HEK293 (cell line): Measurements from ENCODE around the gene CXorf49.
A peak's percentile ranks its signal among the peaks of the same experiment; 100 is the strongest.

ENCODE experiments used
- CTCF ChIA-PET: fragments of 350-600 bp; formaldehyde crosslinking; extraction: SDS; loops from one replicate; lab custom pipeline; 2021; ENCODE audit warnings: antibody characterized with exemption; lab: Yijun Ruan, JAX
- POLR2A ChIA-PET: fragments of 300-600 bp; formaldehyde crosslinking; extraction: SDS; loops from one replicate; lab custom pipeline; 2020; ENCODE audit warnings: antibody characterized with exemption, inconsistent platforms; lab: Yijun Ruan, JAX
- H3K27ac ChIP-seq: fragments of 200-500 bp; sonication (Bioruptor generic); 2 replicates; pipeline ENCODE4 v1.5.1; 2014; ENCODE audit warnings: low read depth, low read length, control low read depth, inconsistent platforms; ENCODE audit errors: extremely low read depth
- H3K36me3 ChIP-seq, 2 experiments: fragments of 200-500 bp in 1 of 2; sonication (Bioruptor generic) in 1 of 2; 1 replicate in 1 of 2; 2 replicates in 1 of 2; pipeline ENCODE4 v1.5.1; 2014 to 2017; ENCODE audit warnings: inconsistent platforms in 2 of 2, low read length in 2 of 2; ENCODE audit not compliant: control insufficient read depth in 2 of 2, insufficient read depth in 1 of 2
- H3K4me1 ChIP-seq: fragments of 200-500 bp; sonication (Bioruptor generic); 2 replicates; pipeline ENCODE4 v1.5.1; 2014; ENCODE audit warnings: mild to moderate bottlenecking, low read length, inconsistent platforms; ENCODE audit not compliant: control insufficient read depth, insufficient read depth
- H3K4me3 ChIP-seq: 2 replicates; pipeline ENCODE4 v1.5.1; 2011; ENCODE audit warnings: low read depth, mild to moderate bottlenecking, control low read depth, low read length, moderate library complexity
- H3K9me3 ChIP-seq: fragments of 200-500 bp; sonication (Bioruptor generic); 2 replicates; pipeline ENCODE4 v1.5.1; 2014; ENCODE audit warnings: low read depth, low read length, inconsistent platforms; ENCODE audit not compliant: control insufficient read depth, insufficient read depth
- GLIS1 ChIP-seq: fragments of 450-650 bp; formaldehyde crosslinking; IDR thresholded peaks from 2 replicates; pipeline ENCODE4 v1.5.1; 2016; ENCODE audit warnings: missing biosample characterization, missing genetic modification characterization
- IKZF3 ChIP-seq: fragments of 450-650 bp; IDR thresholded peaks from 2 replicates; pipeline ENCODE4 v1.5.0; 2018; ENCODE audit warnings: missing biosample characterization, mild to moderate bottlenecking, missing genetic modification characterization, moderate library complexity
- OSR2 ChIP-seq: fragments of 450-650 bp; formaldehyde crosslinking; IDR thresholded peaks from 2 replicates; pipeline ENCODE4 v1.5.1; 2016; ENCODE audit warnings: missing biosample characterization, missing genetic modification characterization
- PBX3 ChIP-seq: sonication (generic); formaldehyde crosslinking; IDR thresholded peaks from 2 replicates; pipeline ENCODE4 v1.8.1; 2022; ENCODE audit warnings: mild to moderate bottlenecking, moderate library complexity, missing genetic modification reagents
- TCF7L2 ChIP-seq: IDR thresholded peaks from 2 replicates; pipeline ENCODE4 v1.6.1; 2011; ENCODE audit warnings: low read depth, mild to moderate bottlenecking, inconsistent platforms, low read length, moderate library complexity, borderline replicate concordance
- YY1 ChIP-seq: fragments of 450-650 bp; formaldehyde crosslinking; IDR thresholded peaks from 2 replicates; pipeline ENCODE4 v1.5.1; 2018; ENCODE audit warnings: missing biosample characterization, missing genetic modification characterization
- ZBTB49 ChIP-seq: fragments of 450-650 bp; formaldehyde crosslinking; IDR thresholded peaks from 2 replicates; pipeline ENCODE4 v1.5.1; 2016; ENCODE audit warnings: missing biosample characterization, missing genetic modification characterization, low read depth
- ZNF114 ChIP-seq: fragments of 450-650 bp; formaldehyde crosslinking; IDR thresholded peaks from 2 replicates; pipeline ENCODE4 v1.5.0; 2017; ENCODE audit warnings: missing biosample characterization, missing genetic modification characterization
- ZNF2 ChIP-seq: fragments of 450-650 bp; formaldehyde crosslinking; IDR thresholded peaks from 2 replicates; pipeline ENCODE4 v1.5.1; 2016; ENCODE audit warnings: missing biosample characterization, missing genetic modification characterization
- ZNF449 ChIP-seq: fragments of 450-650 bp; formaldehyde crosslinking; IDR thresholded peaks from 2 replicates; pipeline ENCODE4 v1.5.1; 2017; ENCODE audit warnings: missing biosample characterization, mild to moderate bottlenecking, missing genetic modification characterization, moderate library complexity
- ZNF596 ChIP-seq: fragments of 450-650 bp; IDR thresholded peaks from 2 replicates; pipeline ENCODE4 v1.5.0; 2018; ENCODE audit warnings: missing biosample characterization, mild to moderate bottlenecking, missing genetic modification characterization, moderate library complexity
- ZNF600 ChIP-seq: fragments of 450-650 bp; formaldehyde crosslinking; IDR thresholded peaks from 2 replicates; pipeline ENCODE4 v1.5.1; 2016; ENCODE audit warnings: missing biosample characterization, missing genetic modification characterization
- ZNF830 ChIP-seq: fragments of 450-650 bp; IDR thresholded peaks from 2 replicates; pipeline ENCODE4 v1.5.0; 2018; ENCODE audit warnings: missing biosample characterization, missing genetic modification characterization, low read depth, mild to moderate bottlenecking, moderate library complexity
- ZSCAN4 ChIP-seq: fragments of 450-650 bp; formaldehyde crosslinking; IDR thresholded peaks from 2 replicates; pipeline ENCODE4 v1.5.1; 2017; ENCODE audit warnings: missing biosample characterization, missing genetic modification characterization
- TF ChIP-seq, protein P1 (sequence below): fragments of 450-650 bp; formaldehyde crosslinking; IDR thresholded peaks from 2 replicates; pipeline ENCODE4 v1.5.1; 2016; ENCODE audit warnings: missing biosample characterization, missing genetic modification characterization, borderline replicate concordance

CXorf49 gene

DNA sequence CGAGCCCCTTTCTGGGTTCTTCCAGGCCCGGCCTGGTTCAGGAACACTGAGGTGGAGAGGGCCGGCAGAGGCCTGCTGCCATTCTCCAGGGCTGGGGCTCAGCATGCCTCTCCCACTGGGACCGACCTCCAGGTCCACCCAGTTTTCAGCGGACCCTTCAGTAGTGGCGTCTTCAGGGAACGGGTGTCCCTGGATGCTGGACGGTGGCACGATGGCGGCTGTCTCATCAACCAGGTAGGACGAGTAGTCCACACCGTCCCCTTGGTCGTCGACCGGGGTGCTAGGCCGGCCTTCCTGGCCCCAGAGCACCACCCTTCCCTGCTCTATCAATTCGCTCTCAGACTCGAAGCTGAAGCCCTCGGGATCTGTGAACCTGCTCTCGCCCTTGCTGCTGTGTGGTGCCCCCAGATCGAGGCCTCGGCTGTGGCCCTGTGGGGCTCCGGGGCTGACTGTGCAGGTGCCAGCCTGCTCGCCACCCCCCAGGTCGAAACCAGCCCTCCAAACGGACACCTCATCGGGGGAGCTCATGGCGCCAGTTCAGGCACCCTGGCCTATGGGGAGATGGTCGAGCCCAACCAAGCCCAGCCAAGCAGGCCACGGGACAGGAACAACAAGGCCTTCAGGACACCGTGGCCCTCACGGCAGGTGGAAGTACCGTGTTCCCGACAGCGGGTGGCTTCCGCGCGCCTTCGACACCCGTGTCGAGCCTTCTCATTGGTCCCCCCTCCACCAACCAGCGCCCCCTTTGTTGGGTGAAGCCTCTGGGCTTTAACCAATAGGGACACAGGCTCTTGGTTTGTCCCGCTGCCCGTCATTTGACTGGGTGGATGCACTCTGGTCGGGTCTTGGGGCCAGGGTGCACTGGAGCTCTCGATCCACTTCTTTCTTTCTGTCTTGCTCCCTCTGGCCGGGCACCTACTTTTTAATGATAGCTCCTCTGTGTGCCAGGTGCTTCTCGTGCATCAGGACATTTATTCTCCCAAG, 51.6 kb downstream of the CXorf49 start:
- H3K4me1 ChIP-seq = no peaks in the 10 kb centered on the region
- ChIA-PET POLR2A (no interaction called here), CTCF (interaction anchor here (0.6 to 0.8 kb wide), 2 partner anchors 14 to 391 kb away, joined by 3 to 6 read pairs; no protein-coding TSS in a partner anchor)
- H3K9me3 ChIP-seq = no peaks in the 10 kb centered on the region
- no peak overlapping the region for H3K27ac ChIP-seq
- H3K36me3 ChIP-seq = no peaks in the 10 kb centered on the region
- no peak overlapping the region for H3K4me3 ChIP-seq
- TF ChIP-seq ZNF830 (no peak), ZNF449 (tag by site-specific recombination) (peak; percentile 57; the same call in 1 of the 2 replicates)

GRCh38 chrX:71665747-71666146, 52.3 kb downstream of the CXorf49 start:
- H3K9me3 ChIP-seq = no peaks in the 10 kb centered on the region
- no peaks in the 10 kb centered on the region for H3K36me3 ChIP-seq
- ChIA-PET POLR2A (no interaction called here), CTCF (no interaction called here)
- no peak overlapping the region for H3K4me3 ChIP-seq
- TF ChIP-seq TCF7L2 (no peak), ZNF596 (tag by site-specific recombination) (no peak), OSR2 (tag by site-specific recombination) (no peak), PBX3 (no peak), YY1 (tag by site-specific recombination) (no peak), ZNF114 (no peak), ZSCAN4 (tag by site-specific recombination) (no peak)
- no peak overlapping the region for H3K27ac ChIP-seq
- H3K4me1 ChIP-seq = no peaks in the 10 kb centered on the region

DNA sequence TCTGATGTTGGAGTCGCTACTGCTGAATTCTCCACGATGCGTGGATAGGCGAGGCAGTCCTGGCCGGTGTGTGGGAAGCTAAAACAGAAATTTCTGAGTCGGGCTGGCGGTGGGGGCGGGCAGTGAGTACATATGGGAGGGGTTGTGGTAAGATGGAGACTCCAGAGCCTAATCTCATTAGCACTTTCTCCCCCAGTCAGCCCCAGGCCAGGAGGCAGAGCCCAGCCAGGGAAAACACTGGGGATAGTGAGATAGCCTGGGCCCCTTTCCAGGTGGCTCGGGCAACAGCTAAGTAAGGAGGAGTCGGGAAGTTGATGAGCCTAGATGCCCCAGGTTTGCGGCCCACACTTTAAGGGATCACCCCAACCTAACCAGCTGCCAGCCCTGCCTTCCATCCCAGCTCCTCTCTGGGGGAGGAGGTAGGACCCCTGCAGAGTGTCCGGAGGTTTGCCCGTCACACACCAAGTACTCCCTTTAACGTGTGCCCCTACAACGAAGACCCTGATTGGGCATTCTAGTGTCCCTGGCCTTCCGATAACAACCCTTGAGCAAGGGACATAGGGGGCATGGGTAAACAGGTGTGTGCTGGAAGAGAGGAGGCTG, 53.1 kb downstream of the CXorf49 start:
- no peaks in the 10 kb centered on the region for H3K9me3 ChIP-seq
- H3K4me1 ChIP-seq = no peaks in the 10 kb centered on the region
- H3K27ac ChIP-seq = no peak overlapping the region
- H3K4me3 ChIP-seq = no peak overlapping the region
- CTCF ChIA-PET = interaction anchor here (1.0 kb wide), 1 partner anchor 27 kb away, joined by 3 read pairs; no protein-coding TSS in a partner anchor
- H3K36me3 ChIP-seq = no peaks in the 10 kb centered on the region
- POLR2A ChIA-PET = no interaction called here
- TF ChIP-seq ZNF596 (tag by site-specific recombination) = no peak
- no peak for TF ChIP-seq IKZF3
- no peak for TF ChIP-seq ZNF600
- no peak for TF ChIP-seq GLIS1 (tag by site-specific recombination)
- TF ChIP-seq ZSCAN4 (tag by site-specific recombination) = no peak
- no peak for TF ChIP-seq ZBTB49
- no peak for TF ChIP-seq ZNF2
- TF ChIP-seq, protein P1, sequence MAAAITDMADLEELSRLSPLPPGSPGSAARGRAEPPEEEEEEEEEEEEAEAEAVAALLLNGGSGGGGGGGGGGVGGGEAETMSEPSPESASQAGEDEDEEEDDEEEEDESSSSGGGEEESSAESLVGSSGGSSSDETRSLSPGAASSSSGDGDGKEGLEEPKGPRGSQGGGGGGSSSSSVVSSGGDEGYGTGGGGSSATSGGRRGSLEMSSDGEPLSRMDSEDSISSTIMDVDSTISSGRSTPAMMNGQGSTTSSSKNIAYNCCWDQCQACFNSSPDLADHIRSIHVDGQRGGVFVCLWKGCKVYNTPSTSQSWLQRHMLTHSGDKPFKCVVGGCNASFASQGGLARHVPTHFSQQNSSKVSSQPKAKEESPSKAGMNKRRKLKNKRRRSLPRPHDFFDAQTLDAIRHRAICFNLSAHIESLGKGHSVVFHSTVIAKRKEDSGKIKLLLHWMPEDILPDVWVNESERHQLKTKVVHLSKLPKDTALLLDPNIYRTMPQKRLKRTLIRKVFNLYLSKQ = no peak
